NCI-H2196 (cell line): ENCODE results near the gene SULT1C4.
"Not testable (repeated sequence)": the region's sequence is repeated elsewhere in the genome, so short reads cannot be mapped to it uniquely, and the experiment has no call there.

Experiments used
- DNase-seq: peaks from one replicate; lab custom pipeline; 2025; ENCODE audit not compliant: unreplicated experiment; lab: John Stamatoyannopoulos, UW

The SULT1C4 gene

GRCh38 chr2:108412995-108413710, 35.4 kb downstream of the SULT1C4 start:
- DNase-seq, result no peak

GRCh38 chr2:108413711-108414095, 35.9 kb downstream of the SULT1C4 start:
- DNase-seq, result no peak

- no peak for DNase-seq
Measured at GRCh38 chr2:108414256-108414876, 36.6 kb downstream of the SULT1C4 start.

- DNase-seq, result no peak
Measured at GRCh38 chr2:108414945-108415344, 37.2 kb downstream of the SULT1C4 start.

DNA sequence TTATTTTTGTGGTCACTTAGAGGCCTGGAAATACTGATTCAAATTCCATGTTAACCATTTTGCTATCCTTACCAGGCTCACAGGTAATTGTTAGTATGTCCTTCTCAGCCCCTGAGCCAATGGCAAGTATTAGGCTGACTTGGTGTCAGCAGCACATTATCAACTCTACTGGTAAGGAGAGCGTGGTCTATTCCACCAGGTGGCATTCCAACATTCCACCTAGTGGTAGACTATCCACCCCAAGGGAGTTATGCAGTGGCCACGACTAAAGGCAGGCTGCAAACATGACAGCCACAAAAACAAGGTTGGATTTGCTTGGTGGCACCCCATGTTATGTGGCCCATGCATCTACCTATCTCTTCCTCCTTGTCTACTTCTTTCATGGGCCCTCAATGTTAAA, 39.5 kb downstream of the SULT1C4 start:
- DNase-seq, result no peak

DNA sequence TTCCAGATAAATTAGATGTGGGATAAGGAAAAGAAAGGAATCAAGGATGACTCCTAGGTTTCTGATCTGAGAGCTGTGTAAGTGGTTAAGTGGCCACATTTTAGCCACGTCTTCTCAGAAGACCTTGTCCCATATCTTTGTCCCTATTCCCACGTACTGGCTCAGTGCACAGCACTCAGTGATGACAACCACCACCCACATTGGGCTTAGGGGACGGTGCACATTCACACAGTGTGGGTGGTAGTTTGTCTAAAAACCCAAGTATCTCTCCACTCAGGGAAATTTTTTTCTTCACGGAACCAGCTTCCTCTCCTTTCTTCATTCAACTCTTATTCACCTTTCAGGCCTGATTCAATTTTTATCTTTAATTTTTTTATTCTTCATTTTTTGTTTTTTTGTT, 40.7 kb downstream of the SULT1C4 start:
- DNase-seq, result no peak

- no peak for DNase-seq
Measured at GRCh38 chr2:108423067-108423466, 45.3 kb downstream of the SULT1C4 start.

GRCh38 chr2:108423502-108424251, 45.9 kb downstream of the SULT1C4 start:
- DNase-seq, result no peak

- DNase-seq, result no peak
Measured at GRCh38 chr2:108428286-108429009, 50.7 kb downstream of the SULT1C4 start.

- not testable (repeated sequence) for DNase-seq
Measured at GRCh38 chr2:108435578-108435977, 57.8 kb downstream of the SULT1C4 start.

- DNase-seq, result no peak
Measured at GRCh38 chr2:108436976-108437375, 59.2 kb downstream of the SULT1C4 start.
